Activated naive CD4-positive, alpha-beta T cell treated with Interleukin-2 at 50 U/mL for 16 hours (primary cell): ENCODE data around the gene CSTPP1.

Experiments
- DNase-seq: peaks from one replicate; pipeline ENCODE4 v3.0.0-alpha.2; 2020

The CSTPP1 gene

GRCh38 chr11:46999217-46999616 lies 62.7 kb downstream of the CSTPP1 start:
- DNase-seq: no peak

- DNase-seq: no peak
These were observed 63.5 kb downstream of the CSTPP1 start for GRCh38 chr11:47000033-47000432.

- no peak for DNase-seq
These were observed 65.2 kb downstream of the CSTPP1 start for GRCh38 chr11:47001781-47002181.

- DNase-seq: no peak
These were observed 65.8 kb downstream of the CSTPP1 start for GRCh38 chr11:47002390-47002789.

GRCh38 chr11:47003180-47003877 lies 66.8 kb downstream of the CSTPP1 start:
- no peak for DNase-seq

- no peak for DNase-seq
These were observed 68.1 kb downstream of the CSTPP1 start for GRCh38 chr11:47004595-47005033.

GRCh38 chr11:47005441-47005840 lies 68.9 kb downstream of the CSTPP1 start:
- DNase-seq: no peak

GRCh38 chr11:47007579-47007978 lies 71.0 kb downstream of the CSTPP1 start:
- no peak for DNase-seq

GRCh38 chr11:47010179-47010578 lies 73.6 kb downstream of the CSTPP1 start:
- DNase-seq: no peak

- no peak for DNase-seq
These were observed 77.5 kb downstream of the CSTPP1 start for GRCh38 chr11:47014097-47014496.

- no peak for DNase-seq
These were observed 82.1 kb downstream of the CSTPP1 start for GRCh38 chr11:47018637-47019036.

GRCh38 chr11:47020793-47021526 lies 84.4 kb downstream of the CSTPP1 start:
- no peak for DNase-seq

GRCh38 chr11:47021527-47021818 lies 84.9 kb downstream of the CSTPP1 start:
- no peak for DNase-seq

GRCh38 chr11:47021965-47022364 lies 85.4 kb downstream of the CSTPP1 start:
- DNase-seq: no peak

- no peak for DNase-seq
These were observed 91.9 kb downstream of the CSTPP1 start for GRCh38 chr11:47028195-47029093.

GRCh38 chr11:47033439-47033838 lies 96.9 kb downstream of the CSTPP1 start:
- DNase-seq: no peak

- DNase-seq: no peak
These were observed 97.5 kb downstream of the CSTPP1 start for GRCh38 chr11:47034091-47034490.

- DNase-seq: no peak
These were observed 98.5 kb downstream of the CSTPP1 start for GRCh38 chr11:47035108-47035507.

- DNase-seq: no peak
These were observed 107.6 kb downstream of the CSTPP1 start for GRCh38 chr11:47044119-47044518.

- DNase-seq: no peak
These were observed 111.4 kb downstream of the CSTPP1 start for GRCh38 chr11:47047972-47048371.

GRCh38 chr11:47050284-47050683 lies 113.7 kb downstream of the CSTPP1 start:
- no peak for DNase-seq

- DNase-seq: no peak
These were observed 114.7 kb downstream of the CSTPP1 start for GRCh38 chr11:47051217-47051616.

GRCh38 chr11:47052165-47052564 lies 115.6 kb downstream of the CSTPP1 start:
- DNase-seq: no peak

- DNase-seq: no peak
These were observed 116.0 kb downstream of the CSTPP1 start for GRCh38 chr11:47052576-47052975.
